ENCODE results near the gene GUCA1A.
A peak's percentile ranks its signal among the peaks of the same experiment; 100 is the strongest.
"Not testable (repeated sequence)": the region's sequence is repeated elsewhere in the genome, so short reads cannot be mapped to it uniquely, and the experiment has no call there.

Gene GUCA1A

GRCh38 chr6:42211726-42212125 is 38.6 kb downstream of the GUCA1A start:
- no peak for DNase-seq

GRCh38 chr6:42212442-42212841 is 39.3 kb downstream of the GUCA1A start:
- no peak for DNase-seq

GRCh38 chr6:42216495-42216894 is 43.3 kb downstream of the GUCA1A start:
- not testable (repeated sequence) for DNase-seq

- peak in 1 of 3 experiments; percentile 66 for DNase-seq
Observed at GRCh38 chr6:42217157-42217518, 44.0 kb downstream of the GUCA1A start.

GRCh38 chr6:42217519-42218367 is 44.6 kb downstream of the GUCA1A start, which contains the start of gene MRPS10:
MRPS10 (minus strand) TSS chr6:42217861; CDS start chr6:42217849, 12 bp downstream.
- peak; percentile 89 to 97 (median 95) for DNase-seq

GRCh38 chr6:42220807-42221206 is 47.6 kb downstream of the GUCA1A start:
- DNase-seq = no peak

GRCh38 chr6:42221546-42221945 is 48.4 kb downstream of the GUCA1A start:
- no peak for DNase-seq

GRCh38 chr6:42222448-42222847 is 49.3 kb downstream of the GUCA1A start:
- no peak for DNase-seq

GRCh38 chr6:42224222-42225028 is 51.3 kb downstream of the GUCA1A start:
- no peak for DNase-seq

- DNase-seq = no peak
Observed at GRCh38 chr6:42225029-42225339, 51.8 kb downstream of the GUCA1A start.

- DNase-seq = no peak
Observed at GRCh38 chr6:42225419-42225818, 52.3 kb downstream of the GUCA1A start.

- no peak for DNase-seq
Observed at GRCh38 chr6:42226161-42226611, 53.0 kb downstream of the GUCA1A start.

- DNase-seq = no peak
Observed at GRCh38 chr6:42226645-42227143, 53.5 kb downstream of the GUCA1A start.

- no peak for DNase-seq
Observed at GRCh38 chr6:42227173-42227850, 54.1 kb downstream of the GUCA1A start.

GRCh38 chr6:42228305-42228704 is 55.1 kb downstream of the GUCA1A start:
- DNase-seq = no peak
